Activated T-cell treated with anti-CD3 and anti-CD28 coated beads for 48 hours (primary cell): ENCODE measurements around the gene BANK1.

Experiments used
- DNase-seq: peaks from one replicate; pipeline ENCODE4 v3.0.0-alpha.2; 2020; ENCODE audit warnings: low read depth

The BANK1 gene

GRCh38 chr4:102036016-102036415 is 245.5 kb downstream of the BANK1 start:
- no peak for DNase-seq

- no peak for DNase-seq
Measured at GRCh38 chr4:102036619-102037376, 246.3 kb downstream of the BANK1 start.

- no peak for DNase-seq
Measured at GRCh38 chr4:102037566-102037965, 247.0 kb downstream of the BANK1 start.

GRCh38 chr4:102042871-102043802 is 252.6 kb downstream of the BANK1 start:
- no peak for DNase-seq

- no peak for DNase-seq
Measured at GRCh38 chr4:102047616-102048015, 257.1 kb downstream of the BANK1 start.

- DNase-seq, result no peak
Measured at GRCh38 chr4:102055805-102056204, 265.3 kb downstream of the BANK1 start.

GRCh38 chr4:102057122-102057521 is 266.6 kb downstream of the BANK1 start:
- no peak for DNase-seq

GRCh38 chr4:102061133-102061532 is 270.6 kb downstream of the BANK1 start:
- DNase-seq, result no peak

- no peak for DNase-seq
Measured at GRCh38 chr4:102064747-102065442, 274.4 kb downstream of the BANK1 start.

- DNase-seq, result no peak
Measured at GRCh38 chr4:102076622-102077021, 286.1 kb downstream of the BANK1 start.

- DNase-seq, result no peak
Measured at GRCh38 chr4:102080184-102080583, 289.7 kb downstream of the BANK1 start.

GRCh38 chr4:102089850-102090621 is 299.5 kb downstream of the BANK1 start:
- DNase-seq, result no peak

- DNase-seq, result no peak
Measured at GRCh38 chr4:102091656-102092055, 301.1 kb downstream of the BANK1 start.

- no peak for DNase-seq
Measured at GRCh38 chr4:102094481-102094880, 304.0 kb downstream of the BANK1 start.

GRCh38 chr4:102103368-102103767 is 312.8 kb downstream of the BANK1 start:
- DNase-seq, result no peak

GRCh38 chr4:102104278-102104677 is 313.7 kb downstream of the BANK1 start:
- no peak for DNase-seq

GRCh38 chr4:102105983-102106382 is 315.5 kb downstream of the BANK1 start:
- DNase-seq, result no peak

- DNase-seq, result no peak
Measured at GRCh38 chr4:102114118-102114630, 323.6 kb downstream of the BANK1 start.

- DNase-seq, result no peak
Measured at GRCh38 chr4:102116121-102116520, 325.6 kb downstream of the BANK1 start.

- DNase-seq, result no peak
Measured at GRCh38 chr4:102120846-102121245, 330.3 kb downstream of the BANK1 start.
